HG02884 (cell line): ENCODE data around the gene PTPN14.
A peak's percentile ranks its signal among the peaks of the same experiment; 100 is the strongest.

ENCODE experiments used
- ATAC-seq: cut with Tn5 transposase; IDR thresholded peaks from one replicate; pipeline ENCODE4 v1.9.1; 2021; ENCODE audit warnings: mild to moderate bottlenecking, moderate library complexity; ENCODE audit not compliant: unreplicated experiment

PTPN14 gene

GRCh38 chr1:214344897-214345296 is 206.5 kb downstream of the PTPN14 start:
- ATAC-seq, result no peak

DNA sequence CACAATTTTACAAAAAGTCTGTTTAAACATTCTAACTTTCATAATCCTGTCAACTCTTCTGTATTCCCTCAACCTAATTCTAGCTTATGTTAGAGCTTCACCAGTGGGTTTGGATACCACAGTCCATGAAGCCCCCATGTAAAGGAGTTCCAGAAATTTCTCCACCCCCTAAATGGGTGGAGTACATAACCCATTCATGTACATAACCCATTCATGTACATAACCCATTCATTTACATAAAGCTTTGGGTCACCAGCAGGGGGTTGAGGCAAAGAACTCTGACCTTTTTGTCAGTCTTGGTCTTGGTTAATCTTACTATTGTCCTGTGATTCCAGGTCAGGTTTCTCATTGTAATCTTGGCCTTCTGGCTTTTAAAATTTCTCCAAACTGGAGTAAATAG is 208.9 kb downstream of the PTPN14 start:
- no peak for ATAC-seq

GRCh38 chr1:214341932-214342331 is 209.5 kb downstream of the PTPN14 start:
- ATAC-seq, result no peak

DNA sequence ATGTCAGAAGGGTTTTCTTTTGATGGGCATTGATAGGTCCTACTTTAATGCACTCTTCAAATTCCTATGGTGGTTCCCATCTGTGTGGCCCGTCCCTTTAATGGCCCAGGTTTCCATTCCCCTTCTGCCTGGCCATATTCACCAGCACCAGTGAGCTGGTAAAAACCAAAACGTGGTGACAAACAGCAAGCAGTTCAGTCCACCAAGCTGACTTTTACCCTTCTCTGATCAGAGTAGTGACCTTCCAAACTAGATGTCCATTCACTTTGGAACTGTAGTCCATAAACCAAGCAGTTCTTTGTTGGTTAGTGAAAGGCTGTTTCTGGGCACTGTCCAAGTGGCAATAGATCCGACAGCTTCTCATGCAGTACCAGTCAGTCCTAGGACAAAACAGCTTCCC is 209.9 kb downstream of the PTPN14 start:
- no peak for ATAC-seq

- no peak for ATAC-seq
These were observed 213.2 kb downstream of the PTPN14 start for GRCh38 chr1:214338212-214338611.

GRCh38 chr1:214337511-214337910 is 213.9 kb downstream of the PTPN14 start:
- ATAC-seq, result no peak

- ATAC-seq, result no peak
These were observed 214.4 kb downstream of the PTPN14 start for GRCh38 chr1:214337015-214337414.

DNA sequence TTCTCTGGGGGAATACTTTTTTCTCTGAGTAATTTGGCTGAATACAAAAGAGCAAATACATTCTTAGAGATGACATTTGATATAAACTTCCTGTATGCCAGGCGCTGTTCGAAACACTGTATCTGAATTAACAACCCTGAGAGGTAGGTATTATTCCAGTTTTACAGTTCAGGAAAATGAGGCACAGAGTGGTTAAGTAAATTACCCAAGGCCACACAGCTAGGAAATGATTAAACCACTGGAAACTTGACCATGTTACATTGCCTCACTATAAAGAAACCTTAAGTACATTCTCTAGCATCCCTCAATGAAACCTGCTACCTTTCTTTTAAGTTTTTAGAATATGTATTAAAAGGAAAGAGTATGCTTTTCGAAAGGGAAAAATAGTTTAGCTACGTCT is 215.8 kb downstream of the PTPN14 start:
- ATAC-seq, result no peak

DNA sequence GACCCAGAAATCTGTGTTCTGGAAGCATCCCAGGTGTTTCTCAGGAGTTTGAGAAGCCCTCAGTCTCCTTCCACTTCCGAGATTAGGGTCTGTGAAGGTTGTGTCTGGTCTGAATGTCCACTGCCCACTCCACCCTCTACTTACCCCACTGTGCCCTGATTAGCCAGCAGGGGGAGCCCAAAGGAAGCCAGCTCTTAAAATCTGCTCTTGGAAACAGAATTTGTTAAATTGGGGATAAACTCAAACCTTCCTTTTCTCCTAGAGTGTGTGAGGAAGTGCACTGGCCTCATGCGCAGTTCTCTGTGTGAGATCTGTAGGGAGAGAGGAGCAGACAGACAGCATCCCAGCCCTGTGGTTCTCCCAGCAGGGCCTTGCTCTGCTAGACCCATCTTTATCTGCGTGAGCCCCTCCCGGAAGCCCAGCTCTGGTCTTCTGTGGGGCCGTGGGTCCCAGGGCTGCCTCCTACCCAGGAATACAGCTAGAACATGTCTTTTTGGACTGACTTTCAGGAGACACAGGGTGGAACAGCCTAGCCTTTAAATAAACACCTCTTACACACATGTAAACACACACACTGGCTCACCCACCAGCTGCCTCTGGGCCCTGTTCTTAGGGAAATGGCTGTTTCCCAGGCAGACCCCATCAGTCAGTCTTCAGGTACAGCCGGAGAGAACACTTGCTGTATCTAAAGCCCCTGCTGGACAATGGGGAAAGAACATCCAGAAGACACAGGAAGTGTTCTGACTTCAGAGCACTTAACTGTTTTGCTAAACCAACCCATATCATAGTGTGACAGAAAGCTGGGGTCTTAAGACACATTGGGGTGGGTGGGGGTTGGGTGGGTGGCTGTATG is 218.2 kb downstream of the PTPN14 start:
- peak; percentile 41 for ATAC-seq

DNA sequence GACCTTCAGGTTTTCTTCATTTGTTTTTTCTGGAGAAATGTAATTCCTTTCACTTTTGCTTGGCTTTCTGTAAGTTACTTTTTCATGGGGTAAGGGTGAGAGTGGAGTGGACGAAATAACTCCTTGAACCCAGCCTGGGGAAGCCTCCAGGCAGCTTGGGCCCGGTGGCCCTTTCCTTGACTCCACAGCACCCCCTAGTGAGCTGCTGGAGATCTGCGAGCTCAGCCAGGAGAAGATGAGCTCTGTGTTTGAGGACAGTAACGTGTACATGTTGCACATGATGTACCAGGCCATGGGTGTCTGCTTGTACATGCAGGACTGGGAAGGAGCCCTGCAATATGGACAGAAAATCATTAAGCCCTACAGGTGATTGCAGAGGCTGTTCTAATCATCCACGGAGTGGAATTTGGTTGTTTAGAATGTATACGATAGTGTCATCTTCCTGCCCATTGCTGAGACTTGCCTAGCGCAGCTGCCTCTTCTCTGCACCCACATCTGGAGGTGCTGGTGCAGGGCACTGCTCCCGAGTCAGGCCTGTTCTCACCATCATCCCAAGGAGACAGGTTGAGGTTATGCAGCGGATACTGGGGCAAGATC is 219.5 kb downstream of the PTPN14 start:
- peak; percentile 35 for ATAC-seq

DNA sequence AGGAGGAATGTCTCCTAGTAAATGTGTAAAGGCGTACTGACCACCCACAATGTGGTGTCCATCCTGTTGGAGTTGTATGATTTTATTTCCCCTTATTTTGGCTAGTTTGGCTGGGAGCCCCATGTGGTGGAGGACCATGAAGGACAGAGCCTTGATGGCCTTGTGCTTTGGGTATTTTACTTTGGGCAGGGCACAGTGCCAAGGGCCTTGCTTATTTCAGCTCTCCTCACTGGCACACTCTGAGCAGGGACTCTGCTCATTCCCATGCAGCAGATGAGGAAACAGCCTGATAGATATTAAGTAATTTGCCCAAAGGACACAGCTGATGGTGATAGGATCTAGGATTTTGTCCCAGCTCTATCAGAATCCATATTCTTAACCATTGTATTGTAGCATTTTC is 220.2 kb downstream of the PTPN14 start:
- no peak for ATAC-seq

DNA sequence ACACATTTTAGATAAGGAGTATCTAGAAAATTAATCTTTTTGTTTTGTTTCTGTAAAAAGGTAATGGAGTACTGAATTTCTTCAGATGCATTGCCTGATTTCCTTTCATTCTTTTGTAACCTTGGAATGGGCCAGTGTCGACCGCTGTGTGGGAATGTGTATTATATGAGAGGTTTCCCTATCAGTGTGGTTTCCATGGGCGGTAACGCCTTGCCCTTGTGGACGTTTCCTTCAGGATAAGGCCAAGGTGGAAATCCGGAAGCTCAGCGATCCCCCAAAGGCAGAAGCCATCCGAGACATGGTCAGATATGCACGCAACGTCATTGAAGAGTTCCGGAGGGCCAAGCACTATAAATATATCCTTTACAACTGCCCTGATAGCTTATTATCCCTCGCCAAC is 220.7 kb downstream of the PTPN14 start:
- ATAC-seq, result no peak

DNA sequence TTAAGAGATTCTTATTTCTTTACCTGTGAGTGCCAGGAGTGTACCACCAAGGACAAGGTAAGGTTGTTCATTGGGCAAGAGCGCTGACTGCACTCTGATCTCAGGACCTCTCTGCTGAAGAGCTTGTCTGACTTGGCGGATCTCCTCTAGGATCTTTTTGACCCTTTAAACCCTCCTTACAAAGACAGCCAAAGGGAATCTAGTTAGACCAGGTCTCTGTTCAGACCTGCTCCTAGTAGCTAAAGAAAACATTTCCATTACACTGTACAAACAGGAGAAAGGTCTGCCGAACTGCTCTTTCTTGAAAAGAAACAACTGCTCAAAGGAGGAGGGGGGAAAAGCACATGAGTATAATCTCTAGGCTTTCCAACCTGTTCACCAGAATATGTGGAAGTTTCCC is 221.2 kb downstream of the PTPN14 start:
- ATAC-seq, result no peak

- ATAC-seq, result no peak
These were observed 221.8 kb downstream of the PTPN14 start for GRCh38 chr1:214329470-214330220.

GRCh38 chr1:214328770-214329469 is 222.5 kb downstream of the PTPN14 start:
- ATAC-seq, result peak; percentile 79

DNA sequence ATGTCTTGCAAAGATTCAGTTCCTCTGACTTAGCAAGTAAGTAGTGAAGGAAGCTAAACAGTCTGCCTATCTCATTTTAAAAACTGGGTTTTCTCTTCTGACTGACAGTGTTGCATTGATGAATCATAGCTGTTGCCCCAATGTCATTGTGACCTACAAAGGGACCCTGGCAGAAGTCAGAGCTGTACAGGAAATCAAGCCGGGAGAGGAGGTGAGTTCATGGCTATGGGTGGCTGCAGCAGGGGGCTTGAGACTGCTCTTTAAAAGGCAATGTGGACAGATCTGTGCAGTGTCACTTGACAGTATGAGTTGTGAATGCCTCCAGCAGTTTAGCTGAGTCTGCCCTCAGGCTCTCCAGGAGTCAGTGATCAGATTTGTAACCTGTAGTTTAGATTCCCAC is 223.9 kb downstream of the PTPN14 start:
- no peak for ATAC-seq

DNA sequence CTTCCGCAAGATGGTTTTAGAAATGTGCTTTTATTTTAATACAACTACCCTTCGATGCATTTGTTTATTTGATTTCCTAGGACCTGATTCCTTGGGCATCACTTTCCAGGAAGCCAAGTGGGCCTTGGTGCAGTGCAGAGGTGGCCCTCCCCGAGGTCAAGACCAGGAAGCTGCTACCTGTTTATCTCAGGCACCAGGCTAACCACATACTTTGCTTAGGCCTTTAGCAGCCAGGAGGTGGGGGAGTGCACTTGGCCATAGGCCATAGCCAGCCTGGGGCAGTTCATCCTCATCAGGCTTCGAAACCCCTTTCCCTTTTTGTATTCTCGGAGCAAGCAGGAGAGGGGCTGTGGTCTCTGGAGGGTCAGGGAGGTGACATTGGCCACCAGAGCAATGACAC is 225.0 kb downstream of the PTPN14 start:
- ATAC-seq, result no peak

- no peak for ATAC-seq
These were observed 226.3 kb downstream of the PTPN14 start for GRCh38 chr1:214324896-214325800.

- ATAC-seq, result peak; percentile 61
These were observed 229.5 kb downstream of the PTPN14 start for GRCh38 chr1:214321705-214322453.
